PC-9 (cell line): Measurements from ENCODE around the gene CCR9.

Source experiments
- CTCF ChIP-seq: fragments of 200-600 bp; sonication (generic); conservative IDR thresholded peaks from 2 replicates; pipeline ENCODE4 v1.6.1; 2017; ENCODE audit warnings: mixed run types, antibody characterized with exemption, mild to moderate bottlenecking, moderate library complexity
- EZH2 ChIP-seq: fragments of 200-600 bp; sonication (generic); IDR thresholded peaks from 2 replicates; pipeline ENCODE4 v1.8.0; 2017; ENCODE audit warnings: antibody characterized with exemption, low read depth

- TF ChIP-seq CTCF = no peak
- no peak for TF ChIP-seq EZH2
These were observed 55.9 kb downstream of the CCR9 start for GRCh38 chr3:45942051-45942825.
